ENCODE results near the gene GALNTL6.
A peak's percentile ranks its signal among the peaks of the same experiment; 100 is the strongest.
"Not testable (repeated sequence)": the region's sequence is repeated elsewhere in the genome, so short reads cannot be mapped to it uniquely, and the experiment has no call there.

Gene GALNTL6

DNA sequence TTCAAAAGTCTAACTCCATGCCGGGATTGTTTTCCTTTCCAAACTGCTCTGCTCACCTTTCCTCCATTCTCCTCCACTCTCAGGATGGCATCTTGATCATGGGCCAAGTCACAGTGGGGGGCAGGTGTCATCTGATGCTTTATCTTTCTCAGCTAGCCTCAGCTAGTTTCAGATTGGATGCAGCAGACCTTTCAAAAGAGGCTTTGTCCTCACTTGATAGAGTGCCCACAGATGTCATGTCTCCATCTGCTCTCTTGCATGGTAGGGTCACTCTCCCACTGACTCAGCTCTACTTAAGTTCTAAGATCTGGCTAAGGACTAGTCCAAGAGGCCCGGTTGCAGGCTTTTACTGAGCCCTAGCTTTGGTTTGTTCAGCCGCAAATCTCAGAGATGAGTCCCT lies 1013.7 kb downstream of the GALNTL6 start:
- DNase-seq, result peak; percentile 63

DNA sequence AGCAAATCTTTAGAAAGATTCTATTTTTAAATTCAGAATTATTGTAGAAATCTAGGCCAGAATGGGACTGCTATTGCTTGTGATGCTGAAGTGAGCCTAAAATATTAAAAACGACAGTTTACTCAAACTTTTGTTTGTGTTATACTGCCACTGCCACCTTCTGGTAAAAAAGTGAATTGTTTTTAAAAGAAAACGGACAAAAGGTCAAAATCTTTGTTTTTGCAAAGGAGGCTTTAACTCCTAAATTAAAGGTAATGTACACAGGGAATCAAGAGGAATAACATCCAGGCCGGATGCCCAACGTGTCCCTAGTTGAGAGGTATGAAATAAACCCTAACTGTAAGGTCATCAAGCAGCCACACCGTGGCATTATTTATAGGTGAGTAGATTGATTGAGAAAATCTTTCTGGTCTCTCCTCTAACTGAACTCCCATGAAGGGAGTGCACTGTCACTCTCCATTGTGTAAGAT lies 1017.1 kb downstream of the GALNTL6 start:
- DNase-seq, result peak; percentile 50

DNA sequence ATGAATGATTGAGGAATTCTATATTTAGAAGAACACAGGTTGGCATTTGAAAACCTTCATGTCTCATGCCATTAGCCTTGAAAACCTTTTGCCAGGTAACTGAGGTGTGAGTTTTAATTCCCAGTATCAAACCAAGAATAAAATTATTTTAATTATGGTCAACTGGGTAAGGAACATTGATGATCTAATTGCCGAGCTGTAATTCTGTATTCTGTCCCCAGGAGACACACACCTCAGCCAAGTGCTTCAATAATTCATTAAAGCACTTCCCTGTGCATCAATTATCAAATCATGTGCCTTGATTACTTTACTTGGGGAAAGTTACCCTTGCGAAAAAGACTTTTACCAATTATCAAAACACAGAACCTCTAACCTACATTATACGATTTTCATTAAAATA lies 1023.5 kb downstream of the GALNTL6 start:
- peak; percentile 3 for DNase-seq

DNA sequence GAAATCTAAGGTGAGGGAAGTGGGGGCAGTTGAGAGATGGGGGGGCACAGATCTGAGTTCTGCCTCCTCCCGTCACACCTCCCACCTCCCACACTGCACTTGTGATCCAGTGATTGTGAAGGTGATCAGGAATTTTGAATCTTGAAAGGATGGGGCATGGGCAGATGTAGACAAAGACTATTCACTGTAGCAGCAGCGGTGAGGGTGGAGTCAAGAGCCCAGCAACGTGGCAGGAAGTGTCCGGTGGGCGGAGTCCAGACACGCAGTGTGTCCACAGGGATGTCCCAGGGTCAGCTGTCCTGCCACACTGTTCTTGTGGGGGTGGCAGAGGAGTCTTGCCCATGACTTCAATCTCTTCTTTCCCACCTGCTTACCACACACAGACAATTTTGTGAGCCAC lies 1024.9 kb downstream of the GALNTL6 start:
- DNase-seq, result peak; percentile 71

DNA sequence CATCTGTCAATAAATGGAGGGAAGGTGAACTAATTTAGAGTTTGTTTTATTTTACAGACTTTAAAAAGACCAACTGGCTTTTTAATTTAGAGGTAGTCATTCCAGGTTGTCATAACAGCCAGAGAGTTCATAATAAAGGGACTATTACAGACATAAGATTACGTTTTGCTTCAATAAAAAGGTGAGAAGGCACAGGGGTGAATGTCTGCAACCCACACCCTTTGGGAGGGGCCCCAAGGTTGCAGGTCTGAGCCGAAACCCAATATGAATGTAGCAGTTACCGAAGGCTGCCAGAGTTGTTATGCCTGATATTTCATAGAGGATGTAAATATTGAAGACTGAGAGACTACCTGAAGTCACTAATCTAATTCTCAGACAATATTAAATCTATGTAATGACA lies 1025.7 kb downstream of the GALNTL6 start:
- no peak for DNase-seq

DNA sequence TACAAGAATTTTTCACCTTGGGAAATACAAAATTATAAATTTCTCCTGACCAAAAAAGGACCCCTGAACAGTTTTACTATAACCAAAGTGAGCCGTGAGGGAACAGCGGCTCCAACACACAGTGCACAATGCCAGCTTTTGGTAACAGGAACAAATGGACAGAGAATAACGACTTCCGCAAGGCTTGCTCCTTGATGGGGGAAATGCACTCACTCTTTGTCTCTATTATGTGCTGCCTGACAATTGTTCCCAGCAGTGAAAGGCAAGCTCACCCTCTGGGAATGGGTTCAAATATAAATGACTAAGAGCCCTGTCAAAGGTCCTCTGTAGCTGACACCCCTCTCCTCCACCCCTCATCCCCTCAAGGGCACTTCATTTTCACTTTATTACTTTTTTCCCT lies 1029.6 kb downstream of the GALNTL6 start:
- peak; percentile 54 for DNase-seq

DNA sequence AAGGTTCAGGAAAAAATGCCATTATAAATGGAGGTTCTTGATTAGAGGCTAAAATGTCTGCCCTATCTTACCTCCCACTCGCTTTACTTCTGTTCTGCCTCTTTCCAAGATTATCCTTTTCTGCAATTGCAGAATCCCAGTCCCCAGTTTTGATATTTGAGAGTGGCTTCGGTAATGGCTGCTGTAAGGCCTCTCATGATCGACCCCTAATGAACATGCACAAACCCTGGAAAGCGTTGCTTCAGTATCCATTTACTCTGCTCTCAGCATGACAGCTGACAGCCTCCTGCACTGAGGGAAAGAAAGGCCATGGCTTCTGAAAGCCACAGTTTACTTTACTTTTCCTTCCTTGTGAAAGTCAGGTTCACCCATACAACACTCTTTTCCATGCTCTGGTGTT lies 1030.0 kb downstream of the GALNTL6 start:
- no peak for DNase-seq

DNA sequence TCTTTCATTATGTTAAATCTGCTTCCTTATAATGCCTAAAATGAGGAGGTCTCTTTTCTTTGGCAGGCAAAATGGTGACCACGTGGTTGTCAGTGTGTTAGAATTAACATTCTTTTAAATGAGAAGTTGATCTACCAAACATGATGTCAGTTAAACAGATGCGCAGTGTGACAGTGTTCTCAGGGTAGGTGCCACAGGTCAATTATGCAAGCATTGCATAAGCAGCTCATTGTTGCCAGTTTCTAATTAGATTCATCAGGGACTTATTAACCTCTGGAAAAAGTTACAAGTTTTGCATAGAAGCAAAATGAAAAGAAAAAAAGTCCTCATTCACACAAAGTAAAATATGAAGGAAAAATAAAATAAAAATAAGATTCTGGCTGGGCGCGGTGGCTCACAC lies 1031.4 kb downstream of the GALNTL6 start:
- no peak for DNase-seq

DNA sequence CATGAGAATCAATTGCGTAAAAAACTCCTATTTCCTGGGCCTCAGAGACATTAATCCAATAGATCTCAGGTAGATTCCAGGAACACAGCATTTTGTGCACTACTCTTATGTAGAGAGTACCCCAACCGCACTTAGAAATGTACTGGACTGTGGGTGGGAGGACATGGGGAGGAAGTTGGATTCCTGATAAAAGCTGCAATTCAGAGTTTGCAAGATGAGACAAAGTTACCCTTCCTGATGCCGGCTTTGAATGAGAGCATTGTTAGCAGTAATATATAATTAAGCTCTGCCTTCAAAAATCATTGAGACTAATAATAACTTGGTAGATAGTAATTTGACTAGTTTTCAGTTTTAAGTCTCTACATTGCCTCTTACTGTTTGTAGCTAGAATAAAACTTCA lies 1032.1 kb downstream of the GALNTL6 start:
- no peak for DNase-seq

DNA sequence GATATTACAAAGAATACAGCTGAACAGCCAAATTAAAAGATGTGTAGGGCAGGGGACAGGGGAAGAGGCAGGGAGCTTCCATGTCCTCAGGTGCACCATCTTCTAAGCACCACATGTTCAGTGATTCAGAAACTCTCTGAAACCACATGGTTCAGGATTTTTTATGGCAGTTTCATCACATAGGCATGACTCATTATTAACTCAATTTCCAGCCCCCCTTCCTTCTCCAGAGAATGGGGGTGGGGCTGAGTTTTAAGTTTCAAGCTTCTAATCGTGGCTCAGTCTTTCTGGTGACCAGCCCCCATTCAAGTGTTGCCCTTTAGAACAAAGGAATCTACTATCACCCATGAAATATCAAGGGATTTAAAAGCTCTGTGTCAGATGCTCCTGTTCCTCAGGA lies 1037.6 kb downstream of the GALNTL6 start:
- DNase-seq, result peak; percentile 59

DNA sequence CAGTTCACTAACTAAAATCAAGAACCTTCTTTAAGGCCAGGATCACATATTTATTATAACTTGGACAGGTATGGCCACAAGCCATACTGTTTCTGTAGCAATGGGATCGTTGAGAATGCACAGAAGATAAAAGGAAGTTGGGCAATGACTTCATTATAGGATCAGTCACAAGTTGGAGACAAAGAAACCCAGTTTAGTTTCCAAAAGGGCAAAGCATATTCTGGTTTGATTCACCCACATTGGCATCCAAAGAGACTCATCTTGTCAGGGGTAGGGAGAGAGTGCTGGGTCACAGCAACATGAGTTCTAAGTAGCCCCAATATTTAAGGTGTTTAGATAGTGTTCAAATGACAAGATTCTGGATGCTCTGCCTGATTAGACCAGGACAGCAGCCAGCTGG lies 1038.3 kb downstream of the GALNTL6 start:
- no peak for DNase-seq

DNA sequence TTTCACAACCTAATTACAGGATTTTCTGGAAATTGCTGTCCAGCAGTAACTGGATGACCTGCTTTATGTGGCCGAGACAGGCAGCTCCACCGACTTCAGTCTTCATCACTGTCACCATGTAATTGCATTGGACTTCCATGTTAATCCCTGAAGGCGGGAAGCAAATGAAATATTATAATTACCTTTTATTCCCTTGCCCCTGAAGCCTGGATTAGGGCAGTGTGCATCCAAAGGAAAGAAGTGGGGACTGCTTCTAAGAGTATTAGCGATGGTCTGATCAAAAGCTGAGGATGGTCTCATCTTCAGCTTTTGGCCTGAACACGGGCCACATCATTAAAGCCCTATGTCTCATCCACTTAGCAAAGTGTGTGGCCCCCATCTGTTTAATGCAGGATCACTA lies 1043.8 kb downstream of the GALNTL6 start:
- DNase-seq, result no peak

DNA sequence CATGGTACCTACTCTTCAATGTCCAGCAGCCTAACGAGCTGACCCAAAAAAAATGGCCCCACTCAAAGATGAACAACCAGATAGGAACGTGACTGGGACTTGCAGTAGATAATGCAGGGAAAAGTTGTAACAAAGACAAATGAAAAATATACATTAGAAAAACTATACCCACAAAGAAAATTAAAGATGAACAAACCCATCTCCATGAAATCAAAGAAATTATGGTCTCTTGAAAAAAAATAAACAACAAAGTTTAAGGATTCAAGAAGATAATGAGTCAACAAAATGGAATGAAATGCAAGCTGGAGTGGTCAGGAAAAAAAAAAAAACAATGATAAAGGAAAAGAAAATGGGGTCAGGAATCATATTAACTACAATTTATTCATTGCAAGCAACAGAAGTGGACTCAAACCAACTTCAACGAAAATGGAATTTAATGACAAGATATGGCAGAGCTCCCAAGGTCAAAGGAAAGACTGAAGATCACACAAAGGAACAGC lies 1045.6 kb downstream of the GALNTL6 start:
- no peak for DNase-seq

DNA sequence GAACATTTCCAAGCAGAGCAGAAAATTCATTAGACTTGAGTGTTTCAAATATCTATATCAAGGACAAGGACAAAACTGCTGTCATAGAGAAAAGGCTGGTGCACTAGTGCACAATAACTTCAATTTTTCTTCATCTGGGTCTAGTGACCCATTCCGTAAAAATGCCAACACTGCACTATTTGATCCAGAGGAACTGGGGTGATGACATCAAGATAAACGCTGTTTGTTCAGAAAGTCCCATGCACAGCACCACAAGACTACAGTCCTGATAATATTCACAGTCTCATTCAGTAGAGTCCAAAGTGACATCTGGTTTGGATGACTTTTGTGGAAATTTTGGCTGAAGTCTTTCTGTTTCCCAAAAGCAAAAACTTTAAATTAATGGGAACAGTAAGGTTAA lies 1051.9 kb downstream of the GALNTL6 start:
- DNase-seq, result no peak

DNA sequence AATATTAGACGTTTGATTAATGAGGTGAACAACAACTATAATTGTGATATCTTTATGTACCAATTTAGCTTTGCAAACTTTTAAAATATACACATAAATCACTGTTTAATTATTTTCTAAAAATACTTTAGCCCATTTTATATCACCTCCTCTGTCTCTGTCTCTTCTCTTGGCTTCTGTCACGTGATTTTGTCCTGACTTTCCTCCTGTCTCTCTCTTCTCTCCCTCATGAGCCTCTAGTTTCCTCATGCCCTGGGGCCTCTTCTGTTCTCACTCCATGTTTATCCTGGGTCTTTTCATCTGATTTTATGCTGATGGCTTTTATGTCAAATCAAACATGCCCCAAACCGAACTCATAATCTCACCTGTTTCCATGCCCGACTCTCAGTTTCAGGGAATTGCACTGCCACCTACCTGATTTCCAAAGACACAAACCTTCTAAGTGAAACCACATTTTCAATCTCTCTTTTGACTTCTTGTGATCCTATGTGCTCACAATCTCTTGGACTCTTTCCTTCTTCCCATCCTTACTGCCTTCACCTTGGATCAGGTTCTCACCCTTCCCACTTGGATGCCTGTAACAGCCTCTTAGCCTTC lies 1052.4 kb downstream of the GALNTL6 start:
- peak; percentile 71 for DNase-seq

DNA sequence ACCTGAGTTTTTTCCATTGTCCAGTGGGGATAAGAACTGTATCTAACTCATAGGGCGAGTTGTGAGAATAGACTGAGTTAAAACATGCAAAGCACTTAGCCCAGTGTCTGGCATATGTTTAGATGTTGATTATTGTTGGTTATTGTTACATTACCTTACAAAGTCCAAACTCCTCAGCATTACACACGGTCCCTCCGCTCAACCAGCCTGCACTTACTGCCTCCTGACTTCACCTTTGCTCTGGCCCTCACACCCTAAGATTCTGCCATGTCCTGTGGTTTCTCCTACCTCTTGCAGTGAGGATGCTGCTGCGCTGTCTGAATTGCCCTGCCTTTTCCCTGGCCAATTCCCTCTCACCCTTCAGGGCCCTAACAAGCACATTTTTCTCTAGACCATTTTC lies 1053.2 kb downstream of the GALNTL6 start:
- DNase-seq, result no peak

DNA sequence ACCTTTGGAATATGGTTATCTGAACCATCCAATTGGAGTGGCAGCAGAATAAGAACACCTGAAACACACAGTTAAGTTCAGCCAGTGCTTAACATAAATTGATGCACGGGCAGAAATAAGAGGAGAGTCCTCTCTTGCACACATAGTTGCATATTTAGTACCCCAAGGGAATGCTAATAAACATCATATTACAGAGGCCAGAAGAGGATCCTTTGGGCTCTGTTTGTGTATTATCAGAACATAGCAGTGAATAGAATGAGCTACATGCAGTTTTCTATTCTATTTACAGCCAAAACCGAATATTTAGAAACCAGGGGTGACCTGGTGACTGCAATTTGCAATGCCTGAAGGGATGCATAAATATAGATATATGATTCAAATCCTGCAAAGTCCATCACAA lies 1054.6 kb downstream of the GALNTL6 start:
- no peak for DNase-seq

DNA sequence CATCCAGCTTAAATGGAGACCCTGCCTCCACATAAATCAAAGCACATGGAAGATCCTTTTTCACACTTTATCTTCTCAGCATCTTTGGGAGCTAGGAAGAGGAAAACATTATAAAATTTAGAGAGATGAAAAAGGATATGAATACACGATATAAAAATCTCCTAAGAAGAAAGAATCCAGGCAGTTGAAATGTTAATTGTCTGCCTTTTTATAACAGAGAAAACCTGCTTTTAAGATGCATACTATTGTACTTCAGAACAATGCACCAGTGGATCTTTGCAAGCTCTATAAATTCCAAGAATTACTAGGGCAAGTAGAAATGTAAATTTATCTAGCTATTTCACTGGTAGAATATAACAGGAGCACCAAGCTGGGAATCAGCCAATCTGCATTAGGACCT lies 1055.1 kb downstream of the GALNTL6 start:
- DNase-seq, result no peak

DNA sequence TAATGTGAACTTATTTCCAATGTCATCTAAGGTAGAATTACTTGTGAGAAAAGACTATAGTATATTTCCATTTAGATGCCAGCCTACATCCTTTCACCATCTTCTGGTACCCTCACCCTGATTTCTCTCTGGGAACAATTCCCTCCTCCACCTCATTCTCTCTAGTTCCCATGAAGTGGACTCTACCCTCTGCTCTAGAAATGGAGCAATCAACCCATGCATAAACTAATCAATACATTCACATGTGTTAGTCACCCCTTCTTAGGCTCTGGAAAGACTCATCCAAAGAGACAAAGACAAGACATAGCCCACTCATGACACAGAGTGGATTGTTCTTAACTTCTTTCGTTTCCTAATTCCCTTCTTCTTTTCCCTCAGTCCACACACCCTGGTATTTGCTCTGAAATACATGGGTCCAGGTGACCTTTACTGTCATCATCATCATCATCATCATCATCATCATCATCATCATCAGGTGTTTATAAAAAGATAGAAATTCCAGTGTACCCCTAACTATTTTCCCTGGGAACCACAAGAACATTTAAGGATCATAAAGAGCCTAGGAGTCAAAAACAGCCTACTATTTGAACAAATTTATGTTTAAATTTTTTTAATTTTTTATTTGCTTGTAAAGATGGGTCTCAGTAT lies 1056.5 kb downstream of the GALNTL6 start:
- DNase-seq, result no peak

DNA sequence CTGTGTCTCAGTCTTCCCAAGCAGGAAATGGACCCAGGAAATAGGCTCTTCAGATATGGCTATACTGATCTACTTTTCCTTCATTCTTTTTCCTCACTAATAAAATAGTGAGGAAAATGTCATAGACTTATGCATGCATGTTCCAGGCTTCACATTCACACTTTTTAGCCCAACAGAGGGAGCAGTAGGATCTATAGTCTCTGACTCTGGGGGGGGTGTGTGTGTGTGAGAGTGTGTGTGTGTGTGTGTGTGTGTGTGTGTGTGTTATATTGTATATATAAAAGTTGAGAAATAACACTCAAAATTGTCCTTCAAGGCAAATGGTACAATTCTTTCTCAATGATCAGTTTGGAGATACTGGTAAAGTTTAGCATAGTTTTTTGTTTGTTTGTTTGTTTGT lies 1058.2 kb downstream of the GALNTL6 start:
- DNase-seq, result peak; percentile 3

DNA sequence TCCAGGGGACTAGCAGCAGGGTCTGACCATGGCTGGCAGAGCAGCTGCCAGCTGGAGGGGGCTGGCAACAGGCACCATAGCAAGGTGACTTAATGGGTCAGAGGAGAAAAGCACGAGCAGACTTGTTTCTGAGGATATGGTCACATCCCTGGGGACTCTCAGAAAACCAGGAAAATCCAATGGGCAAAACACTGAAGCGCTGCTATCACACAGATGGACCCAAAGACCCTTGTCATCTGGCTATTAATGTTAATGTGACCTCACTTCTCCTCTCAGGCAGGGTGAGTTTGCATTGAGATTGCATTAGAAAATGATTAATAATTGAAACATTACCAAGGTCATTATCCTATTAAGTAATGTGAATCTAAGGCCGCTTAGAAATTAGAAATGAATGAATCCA lies 1061.7 kb downstream of the GALNTL6 start:
- DNase-seq, result no peak

DNA sequence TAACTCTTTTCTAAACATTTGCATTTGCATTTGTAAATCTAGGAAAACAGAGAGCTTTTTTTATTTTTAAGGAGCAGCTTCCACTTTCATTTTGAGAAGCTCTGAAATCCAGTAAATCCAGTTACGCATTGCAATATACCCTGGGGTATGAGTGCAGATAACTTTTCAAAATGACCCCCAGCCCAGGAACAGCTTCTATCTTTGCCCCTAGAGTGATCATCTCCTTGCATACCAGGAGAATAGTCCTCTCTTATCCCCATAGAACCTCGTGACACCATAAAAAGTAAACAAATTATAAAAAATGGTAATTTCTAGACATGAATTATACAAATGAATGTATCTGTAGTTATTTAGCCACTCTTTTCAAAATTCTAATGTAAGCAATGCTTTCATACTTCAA lies 1063.2 kb downstream of the GALNTL6 start:
- DNase-seq, result no peak

DNA sequence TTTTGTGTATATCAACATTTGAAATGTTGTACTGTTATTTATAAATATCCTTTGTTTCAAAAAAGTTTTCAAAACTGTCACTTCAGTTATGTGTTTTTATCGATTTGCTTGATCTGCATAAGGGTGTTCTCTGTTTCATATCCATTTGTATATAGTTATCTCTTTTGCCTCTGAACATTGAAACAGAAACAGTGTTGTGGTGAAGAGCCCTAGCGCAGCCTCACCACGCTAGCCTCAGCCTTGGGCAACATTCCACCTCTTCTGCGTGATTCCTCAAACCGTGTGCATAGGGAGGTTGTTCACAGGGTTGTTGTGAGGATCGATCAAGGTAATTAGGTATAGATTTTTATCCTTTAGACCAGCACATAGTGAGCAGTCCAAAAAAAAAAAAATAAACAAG lies 1068.4 kb downstream of the GALNTL6 start:
- no peak for DNase-seq

DNA sequence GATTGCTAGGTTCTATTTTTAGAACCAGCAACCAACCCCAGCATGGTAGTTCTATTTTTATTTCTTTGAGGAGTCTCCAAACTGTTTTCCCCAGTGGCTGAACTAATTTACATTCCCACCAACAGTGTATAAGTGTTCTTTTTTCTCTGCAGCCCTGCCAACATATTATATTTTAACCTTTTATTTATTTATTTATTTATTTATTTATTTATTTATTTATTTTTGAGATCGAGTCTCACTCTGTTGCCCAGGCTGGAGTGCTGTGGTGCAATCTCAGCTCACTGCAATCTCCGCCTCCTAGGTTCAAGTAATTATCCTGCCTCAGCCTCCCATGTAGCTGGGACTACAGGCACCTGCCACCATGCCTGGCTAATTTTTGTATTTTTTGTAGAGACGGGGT lies 1074.2 kb downstream of the GALNTL6 start:
- not testable (repeated sequence) for DNase-seq

DNA sequence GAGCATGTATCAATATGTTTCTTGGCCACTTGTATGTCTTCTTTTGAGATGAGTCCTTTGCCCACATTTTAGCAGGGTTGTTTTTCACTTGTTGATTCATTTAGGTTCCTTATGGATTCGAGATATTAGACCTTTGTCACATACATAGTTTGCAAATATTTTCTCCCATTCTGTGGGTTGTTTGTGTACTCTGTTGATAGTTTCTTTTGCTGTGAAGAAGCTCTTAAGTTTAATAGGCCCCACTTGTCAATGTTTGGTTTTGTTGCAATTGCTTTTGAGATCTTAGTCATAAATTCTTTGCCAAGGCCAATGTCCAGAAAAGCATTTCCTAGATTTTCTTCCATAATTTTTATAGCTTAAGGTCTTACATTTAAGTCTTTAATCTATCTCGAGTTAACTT lies 1074.8 kb downstream of the GALNTL6 start:
- no peak for DNase-seq
